GM23338 (cell line): ENCODE data around the gene EXOC4. TPM values are rescaled to one million over a fixed set of nuclear protein-coding genes. Genes with fewer than 3 reads are reported as not detected.

Source experiments
- ATAC-seq: fragments of 200-7000 bp; cut with Tn5 transposase; 3 replicates; pipeline ENCODE4 v1.9.1; 2020
- DNase-seq: peaks from one replicate; pipeline ENCODE4 v3.0.0-alpha.2; 2015; ENCODE audit warnings: low spot score
- H2AFZ ChIP-seq: fragments of 200-600 bp; sonication (generic); 2 replicates; pipeline ENCODE4 v1.8.0; 2016; ENCODE audit warnings: antibody characterized with exemption, mild to moderate bottlenecking, moderate library complexity
- H3F3A ChIP-seq: fragments of 200-600 bp; sonication (generic); replicated peaks from 2 replicates; pipeline ENCODE4 v1.8.0; 2017; ENCODE audit warnings: antibody characterized with exemption, mixed run types, low read depth
- H3K27ac ChIP-seq: fragments of 200-600 bp; sonication (generic); 2 replicates; pipeline ENCODE4 v1.6.1; 2016; ENCODE audit warnings: low read depth
- H3K27me3 ChIP-seq: fragments of 200-600 bp; sonication (generic); 2 replicates; pipeline ENCODE4 v1.8.0; 2016; ENCODE audit warnings: mild to moderate bottlenecking, mixed run types, moderate library complexity; ENCODE audit not compliant: insufficient read depth
- H3K36me3 ChIP-seq: fragments of 200-600 bp; sonication (generic); 2 replicates; pipeline ENCODE4 v1.8.0; 2016; ENCODE audit warnings: mild to moderate bottlenecking; ENCODE audit not compliant: insufficient read depth
- H3K4me1 ChIP-seq: fragments of 200-600 bp; sonication (generic); 2 replicates; pipeline ENCODE4 v1.8.0; 2016; ENCODE audit warnings: mild to moderate bottlenecking, moderate library complexity; ENCODE audit not compliant: insufficient read depth
- H3K4me2 ChIP-seq: fragments of 200-600 bp; sonication (generic); 2 replicates; pipeline ENCODE4 v1.7.1; 2017; ENCODE audit warnings: mixed run types
- H3K4me3 ChIP-seq: fragments of 200-600 bp; sonication (generic); 2 replicates; pipeline ENCODE4 v1.6.1; 2016; ENCODE audit warnings: mixed run types
- H3K79me2 ChIP-seq: fragments of 200-600 bp; sonication (generic); replicated peaks from 2 replicates; pipeline ENCODE4 v1.8.0; 2017; ENCODE audit warnings: mild to moderate bottlenecking; ENCODE audit not compliant: insufficient read depth
- H3K9me2 ChIP-seq: fragments of 200-600 bp; sonication (generic); 2 replicates; pipeline ENCODE4 v1.8.0; 2017; ENCODE audit not compliant: insufficient read depth
- H4K20me1 ChIP-seq: fragments of 200-600 bp; sonication (generic); replicated peaks from 2 replicates; pipeline ENCODE4 v1.8.0; 2017; ENCODE audit warnings: mild to moderate bottlenecking; ENCODE audit not compliant: insufficient read depth
- H3K27ac Mint-ChIP-seq: 2 replicates; pipeline ENCODE4 v1.8.0; 2020; ENCODE audit warnings: inconsistent platforms, mild to moderate bottlenecking, moderate library complexity, mixed read lengths
- H3K27me3 Mint-ChIP-seq: 3 replicates; pipeline ENCODE4 v1.8.0; 2022; ENCODE audit warnings: low read depth, mild to moderate bottlenecking, moderate library complexity, mixed read lengths, inconsistent platforms; ENCODE audit not compliant: insufficient read depth, poor library complexity
- H3K36me3 Mint-ChIP-seq: 3 replicates; pipeline ENCODE4 v1.8.0; 2021; ENCODE audit warnings: low read depth, mild to moderate bottlenecking, inconsistent platforms, moderate library complexity, mixed read lengths
- H3K4me1 Mint-ChIP-seq: 3 replicates; pipeline ENCODE4 v1.8.0; 2020; ENCODE audit warnings: mild to moderate bottlenecking, inconsistent platforms, mixed read lengths
- H3K4me3 Mint-ChIP-seq: 3 replicates; pipeline ENCODE4 v1.8.0; 2021; ENCODE audit warnings: moderate library complexity, mild to moderate bottlenecking, inconsistent platforms, mixed read lengths
- H3K9me3 Mint-ChIP-seq: 3 replicates; pipeline ENCODE4 v1.8.0; 2020; ENCODE audit warnings: moderate library complexity, mild to moderate bottlenecking, inconsistent platforms, mixed read lengths
- CREB1 ChIP-seq: fragments of 250-450 bp; sonication (Bioruptor Pico); IDR thresholded peaks from 2 replicates; pipeline ENCODE4 v1.5.0; 2020; ENCODE audit warnings: low read depth, mild to moderate bottlenecking, moderate library complexity
- EZH2 ChIP-seq: fragments of 200-600 bp; sonication (generic); IDR thresholded peaks from one replicate; pipeline ENCODE4 v1.8.0; 2017; ENCODE audit warnings: antibody characterized with exemption, mild to moderate bottlenecking, low read depth; ENCODE audit not compliant: unreplicated experiment
- JUNB ChIP-seq: IDR thresholded peaks from one replicate; pipeline ENCODE4 v1.6.1; 2016; ENCODE audit warnings: antibody characterized with exemption; ENCODE audit not compliant: unreplicated experiment
- NANOG ChIP-seq: IDR thresholded peaks from 2 replicates; pipeline ENCODE4 v1.6.1; 2016; ENCODE audit warnings: antibody characterized with exemption, borderline replicate concordance
- POLR2AphosphoS5 ChIP-seq: IDR thresholded peaks from 2 replicates; pipeline ENCODE4 v1.6.1; 2016; ENCODE audit warnings: antibody characterized with exemption, low read depth
- STAT1 ChIP-seq: IDR thresholded peaks from one replicate; pipeline ENCODE4 v1.6.1; 2016; ENCODE audit warnings: antibody characterized with exemption; ENCODE audit not compliant: unreplicated experiment
- ZNF331 ChIP-seq: fragments of 250-450 bp; sonication (Bioruptor Pico); IDR thresholded peaks from 2 replicates; pipeline ENCODE4 v1.5.0; 2020; ENCODE audit warnings: low read depth, mild to moderate bottlenecking, moderate library complexity
- polyA plus RNA-seq: library from polyadenylated mRNA; unstranded; fragments of >200 nt; fragmentation: Nextera tagmentation; extraction: Ambion mirVana; gene quantifications from 2 replicates; pipeline ENCODE4 v1.2.1, GENCODE V29; 2016
- total RNA-seq: library from RNA; depleted of rRNA; stranded (reverse); fragments of >200 nt; shearing (Covaris generic); gene quantifications from 2 replicates; pipeline ENCODE4 v1.2.3, GENCODE V29; 2014
- TF ChIP-seq, protein P1 (sequence below): IDR thresholded peaks from one replicate; pipeline ENCODE4 v1.6.1; 2018; ENCODE audit warnings: antibody characterized with exemption; ENCODE audit not compliant: unreplicated experiment
- TF ChIP-seq, protein P2 (sequence below), 2 experiments: fragments of 200-600 bp in 1 of 2; sonication (generic) in 1 of 2; conservative IDR thresholded peaks; 2 replicates each; pipeline versions ENCODE4 v1.5.1 to v1.6.1; 2016 to 2017; ENCODE audit warnings: antibody characterized with exemption in 2 of 2, low read depth in 2 of 2, mild to moderate bottlenecking in 2 of 2, moderate library complexity in 1 of 2

Gene EXOC4
- total and polyA plus RNA-seq, 2 experiments from 2014 or later = 37.5 to 52.7 TPM

GRCh38 chr7:133502498-133502897 lies 249.6 kb downstream of the EXOC4 start (continued):
- TF ChIP-seq, protein P1, sequence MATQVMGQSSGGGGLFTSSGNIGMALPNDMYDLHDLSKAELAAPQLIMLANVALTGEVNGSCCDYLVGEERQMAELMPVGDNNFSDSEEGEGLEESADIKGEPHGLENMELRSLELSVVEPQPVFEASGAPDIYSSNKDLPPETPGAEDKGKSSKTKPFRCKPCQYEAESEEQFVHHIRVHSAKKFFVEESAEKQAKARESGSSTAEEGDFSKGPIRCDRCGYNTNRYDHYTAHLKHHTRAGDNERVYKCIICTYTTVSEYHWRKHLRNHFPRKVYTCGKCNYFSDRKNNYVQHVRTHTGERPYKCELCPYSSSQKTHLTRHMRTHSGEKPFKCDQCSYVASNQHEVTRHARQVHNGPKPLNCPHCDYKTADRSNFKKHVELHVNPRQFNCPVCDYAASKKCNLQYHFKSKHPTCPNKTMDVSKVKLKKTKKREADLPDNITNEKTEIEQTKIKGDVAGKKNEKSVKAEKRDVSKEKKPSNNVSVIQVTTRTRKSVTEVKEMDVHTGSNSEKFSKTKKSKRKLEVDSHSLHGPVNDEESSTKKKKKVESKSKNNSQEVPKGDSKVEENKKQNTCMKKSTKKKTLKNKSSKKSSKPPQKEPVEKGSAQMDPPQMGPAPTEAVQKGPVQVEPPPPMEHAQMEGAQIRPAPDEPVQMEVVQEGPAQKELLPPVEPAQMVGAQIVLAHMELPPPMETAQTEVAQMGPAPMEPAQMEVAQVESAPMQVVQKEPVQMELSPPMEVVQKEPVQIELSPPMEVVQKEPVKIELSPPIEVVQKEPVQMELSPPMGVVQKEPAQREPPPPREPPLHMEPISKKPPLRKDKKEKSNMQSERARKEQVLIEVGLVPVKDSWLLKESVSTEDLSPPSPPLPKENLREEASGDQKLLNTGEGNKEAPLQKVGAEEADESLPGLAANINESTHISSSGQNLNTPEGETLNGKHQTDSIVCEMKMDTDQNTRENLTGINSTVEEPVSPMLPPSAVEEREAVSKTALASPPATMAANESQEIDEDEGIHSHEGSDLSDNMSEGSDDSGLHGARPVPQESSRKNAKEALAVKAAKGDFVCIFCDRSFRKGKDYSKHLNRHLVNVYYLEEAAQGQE = no peak
- TF ChIP-seq JUNB = no peak
- no peak for TF ChIP-seq NANOG

DNA sequence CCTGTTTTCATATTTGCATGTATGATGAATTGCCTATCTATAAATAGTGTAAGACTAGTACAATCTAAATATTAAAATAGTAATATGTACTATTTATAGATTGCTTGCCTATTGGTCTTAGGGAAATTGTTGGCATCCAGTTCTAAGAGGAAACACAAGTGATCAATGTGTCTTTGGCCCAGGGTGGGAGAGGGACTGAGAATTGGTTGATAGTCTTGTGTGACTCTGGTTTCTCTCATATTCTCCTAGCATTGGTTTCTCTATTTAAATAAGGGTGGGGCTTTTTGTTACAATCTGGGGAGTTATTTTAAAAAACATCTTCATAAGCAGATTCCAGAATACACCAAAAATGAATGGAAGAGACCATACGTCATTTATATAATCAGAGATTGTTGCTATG lies 250.1 kb downstream of the EXOC4 start:
- Histone ChIP-seq H3K79me2 (no peaks in the 10 kb centered on the region), H3F3A (no peaks in the 10 kb centered on the region), H3K4me3 (no peak overlapping the region), H3K27me3 (no peaks in the 10 kb centered on the region), H4K20me1 (no peaks in the 10 kb centered on the region), H2AFZ (no peak overlapping the region), H3K4me2 (no peak overlapping the region), H3K36me3 (no peaks in the 10 kb centered on the region), H3K27ac (no peak overlapping the region), H3K4me1 (no peaks in the 10 kb centered on the region; the same call in 1 of the 2 replicates), H3K9me2 (no peaks in the 10 kb centered on the region)
- H3K36me3 Mint-ChIP-seq = no peaks in the 10 kb centered on the region
- H3K9me3 Mint-ChIP-seq = no peaks in the 10 kb centered on the region
- H3K27ac Mint-ChIP-seq = no peak overlapping the region
- H3K27me3 Mint-ChIP-seq = no peaks in the 10 kb centered on the region
- TF ChIP-seq STAT1 (no peak), NANOG (no peak), ZNF331 (no peak), JUNB (no peak), CREB1 (CRISPR knock-in tag) (no peak)
- TF ChIP-seq, protein P2, sequence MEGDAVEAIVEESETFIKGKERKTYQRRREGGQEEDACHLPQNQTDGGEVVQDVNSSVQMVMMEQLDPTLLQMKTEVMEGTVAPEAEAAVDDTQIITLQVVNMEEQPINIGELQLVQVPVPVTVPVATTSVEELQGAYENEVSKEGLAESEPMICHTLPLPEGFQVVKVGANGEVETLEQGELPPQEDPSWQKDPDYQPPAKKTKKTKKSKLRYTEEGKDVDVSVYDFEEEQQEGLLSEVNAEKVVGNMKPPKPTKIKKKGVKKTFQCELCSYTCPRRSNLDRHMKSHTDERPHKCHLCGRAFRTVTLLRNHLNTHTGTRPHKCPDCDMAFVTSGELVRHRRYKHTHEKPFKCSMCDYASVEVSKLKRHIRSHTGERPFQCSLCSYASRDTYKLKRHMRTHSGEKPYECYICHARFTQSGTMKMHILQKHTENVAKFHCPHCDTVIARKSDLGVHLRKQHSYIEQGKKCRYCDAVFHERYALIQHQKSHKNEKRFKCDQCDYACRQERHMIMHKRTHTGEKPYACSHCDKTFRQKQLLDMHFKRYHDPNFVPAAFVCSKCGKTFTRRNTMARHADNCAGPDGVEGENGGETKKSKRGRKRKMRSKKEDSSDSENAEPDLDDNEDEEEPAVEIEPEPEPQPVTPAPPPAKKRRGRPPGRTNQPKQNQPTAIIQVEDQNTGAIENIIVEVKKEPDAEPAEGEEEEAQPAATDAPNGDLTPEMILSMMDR (conservative IDR thresholded peaks at IDR 0.05; ENCODE audit: low read depth in 2 of 2) = no peak
- peaks cover 4% of the 10 kb centered on the region; the same call in 2 of the 3 replicates for H3K4me1 Mint-ChIP-seq
- DNase-seq (no peak), ATAC-seq (no peak)
- no peak overlapping the region for H3K4me3 Mint-ChIP-seq

- Histone ChIP-seq H2AFZ (no peak overlapping the region), H3K9me2 (no peaks in the 10 kb centered on the region), H3F3A (no peaks in the 10 kb centered on the region), H3K4me1 (peaks cover 7% of the 10 kb centered on the region), H4K20me1 (no peaks in the 10 kb centered on the region), H3K27ac (no peak overlapping the region), H3K36me3 (no peaks in the 10 kb centered on the region), H3K27me3 (no peaks in the 10 kb centered on the region), H3K4me2 (no peak overlapping the region), H3K4me3 (no peak overlapping the region), H3K79me2 (no peaks in the 10 kb centered on the region)
- Mint-ChIP-seq H3K9me3 (no peaks in the 10 kb centered on the region), H3K4me1 (peaks cover 14% of the 10 kb centered on the region), H3K27me3 (no peaks in the 10 kb centered on the region), H3K27ac (peak overlapping the region; percentile 2; the same call in 1 of the 2 replicates), H3K4me3 (no peak overlapping the region), H3K36me3 (no peaks in the 10 kb centered on the region)
- no peak for DNase-seq
- no peak for ATAC-seq
- TF ChIP-seq NANOG = no peak
- no peak for TF ChIP-seq EZH2
- TF ChIP-seq, protein P2 (conservative IDR thresholded peaks at IDR 0.05; ENCODE audit: low read depth in 2 of 2) = no peak
- TF ChIP-seq CREB1 (CRISPR knock-in tag) = no peak
- no peak for TF ChIP-seq JUNB
- TF ChIP-seq, protein P1 = no peak
- no peak for TF ChIP-seq ZNF331
- no peak for TF ChIP-seq POLR2AphosphoS5
- no peak for TF ChIP-seq STAT1
Measured at GRCh38 chr7:133504825-133505224, 251.9 kb downstream of the EXOC4 start.
